ENCODE measurements around the gene ZSCAN29.

Gene ZSCAN29

DNA sequence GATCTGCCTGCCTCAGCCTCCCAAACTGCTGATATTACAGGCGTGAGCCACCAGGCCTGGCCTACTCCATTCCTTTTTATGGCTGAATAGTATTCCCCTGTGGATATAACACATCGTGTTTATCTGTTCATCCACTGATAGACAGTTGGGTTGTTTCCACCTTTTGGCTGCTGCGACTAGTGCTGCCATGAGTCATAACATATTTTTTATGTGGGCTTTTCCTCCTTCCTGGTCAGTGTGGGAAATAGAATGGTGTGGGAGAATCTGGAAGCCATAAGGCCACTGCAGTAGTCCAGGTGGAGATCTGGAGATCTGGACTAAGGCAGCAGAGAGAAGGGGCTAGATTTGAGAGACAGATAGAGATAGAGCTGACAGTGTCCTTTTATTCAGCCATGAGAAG lies 56.7 kb downstream of the ZSCAN29 start:
- no peaks in the 10 kb centered on the region for H3K36me3 ChIP-seq (ENCODE audit: insufficient read depth, low read length)
- TF ChIP-seq, protein P1, sequence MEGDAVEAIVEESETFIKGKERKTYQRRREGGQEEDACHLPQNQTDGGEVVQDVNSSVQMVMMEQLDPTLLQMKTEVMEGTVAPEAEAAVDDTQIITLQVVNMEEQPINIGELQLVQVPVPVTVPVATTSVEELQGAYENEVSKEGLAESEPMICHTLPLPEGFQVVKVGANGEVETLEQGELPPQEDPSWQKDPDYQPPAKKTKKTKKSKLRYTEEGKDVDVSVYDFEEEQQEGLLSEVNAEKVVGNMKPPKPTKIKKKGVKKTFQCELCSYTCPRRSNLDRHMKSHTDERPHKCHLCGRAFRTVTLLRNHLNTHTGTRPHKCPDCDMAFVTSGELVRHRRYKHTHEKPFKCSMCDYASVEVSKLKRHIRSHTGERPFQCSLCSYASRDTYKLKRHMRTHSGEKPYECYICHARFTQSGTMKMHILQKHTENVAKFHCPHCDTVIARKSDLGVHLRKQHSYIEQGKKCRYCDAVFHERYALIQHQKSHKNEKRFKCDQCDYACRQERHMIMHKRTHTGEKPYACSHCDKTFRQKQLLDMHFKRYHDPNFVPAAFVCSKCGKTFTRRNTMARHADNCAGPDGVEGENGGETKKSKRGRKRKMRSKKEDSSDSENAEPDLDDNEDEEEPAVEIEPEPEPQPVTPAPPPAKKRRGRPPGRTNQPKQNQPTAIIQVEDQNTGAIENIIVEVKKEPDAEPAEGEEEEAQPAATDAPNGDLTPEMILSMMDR (conservative IDR thresholded peaks at IDR 0.05; ENCODE audit: low read length): no peak
- TF ChIP-seq EZH2phosphoT487 (IDR thresholded peaks at IDR 0.05; ENCODE audit: borderline replicate concordance): no peak
- H3K4me2 ChIP-seq (ENCODE audit: low read depth, low read length, poor library complexity, severe bottlenecking): no peak overlapping the region
- no peak overlapping the region for H3K9ac ChIP-seq (ENCODE audit: low read depth, low read length, poor library complexity, severe bottlenecking)
- H4K20me1 ChIP-seq (ENCODE audit: insufficient read depth, low read length, poor library complexity, severe bottlenecking): no peaks in the 10 kb centered on the region
- no peaks in the 10 kb centered on the region for H3K79me2 ChIP-seq (ENCODE audit: insufficient read depth, low read length)
- no peaks in the 10 kb centered on the region for H3K9me3 ChIP-seq (ENCODE audit: insufficient read depth, low read depth, low read length)
- no peaks in the 10 kb centered on the region for H3K4me1 ChIP-seq (ENCODE audit: insufficient read depth, low read length, poor library complexity, severe bottlenecking)
- H3F3A ChIP-seq (ENCODE audit: low read depth): no peaks in the 10 kb centered on the region
- H3K9me2 ChIP-seq (replicated peaks; ENCODE audit: low read depth, low read length): no peaks in the 10 kb centered on the region
- no peak overlapping the region for H2AFZ ChIP-seq (ENCODE audit: low read length)
- no peaks in the 10 kb centered on the region for H3K27me3 ChIP-seq (ENCODE audit: insufficient read depth, low read length, poor library complexity, severe bottlenecking)
- no peak overlapping the region for H3K4me3 ChIP-seq (ENCODE audit: low read length, poor library complexity, severe bottlenecking)

DNA sequence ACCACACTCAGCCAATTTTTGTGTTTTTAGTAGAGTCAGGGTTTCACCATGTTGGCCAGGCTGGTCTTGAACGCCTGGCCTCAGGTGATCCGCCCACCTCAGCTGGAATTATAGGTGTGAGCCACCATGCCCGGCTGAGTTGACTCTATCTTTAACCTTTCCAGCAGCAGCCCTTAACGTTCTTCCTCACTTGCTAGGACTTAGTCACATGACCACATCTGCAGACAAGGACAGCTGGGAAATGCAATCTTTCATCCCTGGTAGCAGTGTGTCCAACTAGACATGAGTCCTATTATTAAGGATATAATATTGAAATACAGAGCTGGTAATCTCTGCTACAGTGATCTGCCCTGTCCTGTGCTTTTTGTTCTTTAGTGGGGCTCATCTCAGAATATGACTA lies 58.5 kb downstream of the ZSCAN29 start:
- no peaks in the 10 kb centered on the region for H3F3A ChIP-seq (ENCODE audit: low read depth)
- H3K27me3 ChIP-seq (ENCODE audit: insufficient read depth, low read length, poor library complexity, severe bottlenecking): no peaks in the 10 kb centered on the region
- H3K4me2 ChIP-seq (ENCODE audit: low read depth, low read length, poor library complexity, severe bottlenecking): no peak overlapping the region
- no peaks in the 10 kb centered on the region for H3K79me2 ChIP-seq (ENCODE audit: insufficient read depth, low read length)
- no peaks in the 10 kb centered on the region for H4K20me1 ChIP-seq (ENCODE audit: insufficient read depth, low read length, poor library complexity, severe bottlenecking)
- H3K4me3 ChIP-seq (ENCODE audit: low read length, poor library complexity, severe bottlenecking): no peak overlapping the region
- H2AFZ ChIP-seq (ENCODE audit: low read length): no peak overlapping the region
- no peak overlapping the region for H3K9ac ChIP-seq (ENCODE audit: low read depth, low read length, poor library complexity, severe bottlenecking)
- H3K4me1 ChIP-seq (ENCODE audit: insufficient read depth, low read length, poor library complexity, severe bottlenecking): no peaks in the 10 kb centered on the region
- H3K9me3 ChIP-seq (ENCODE audit: insufficient read depth, low read depth, low read length): no peaks in the 10 kb centered on the region
- no peaks in the 10 kb centered on the region for H3K9me2 ChIP-seq (replicated peaks; ENCODE audit: low read depth, low read length)
- TF ChIP-seq EZH2phosphoT487 (IDR thresholded peaks at IDR 0.05; ENCODE audit: borderline replicate concordance): no peak
- TF ChIP-seq, protein P1 (conservative IDR thresholded peaks at IDR 0.05; ENCODE audit: low read length): no peak
- H3K36me3 ChIP-seq (ENCODE audit: insufficient read depth, low read length): no peaks in the 10 kb centered on the region

Measured in Loucy (cell line).